Mammary epithelial cell (primary cell): Measurements from ENCODE around the gene DSC2.

ENCODE experiments used
- EZH2 ChIP-seq: IDR thresholded peaks from 2 replicates; pipeline ENCODE4 v1.6.1; 2012; ENCODE audit warnings: low read length, inconsistent platforms, borderline replicate concordance
- TF ChIP-seq, protein P1 (sequence below), 2 donors: IDR thresholded peaks in 1 of 2; conservative IDR thresholded peaks in 1 of 2; 2 replicates each; pipeline ENCODE4 v1.5.1; 2011 to 2012; ENCODE audit warnings: inconsistent platforms in 2 of 2, low read length in 2 of 2, mild to moderate bottlenecking in 2 of 2, control low read depth in 1 of 2, low read depth in 1 of 2; ENCODE audit not compliant: insufficient read depth in 1 of 2; ENCODE audit errors: extremely low read depth in 1 of 2

DNA sequence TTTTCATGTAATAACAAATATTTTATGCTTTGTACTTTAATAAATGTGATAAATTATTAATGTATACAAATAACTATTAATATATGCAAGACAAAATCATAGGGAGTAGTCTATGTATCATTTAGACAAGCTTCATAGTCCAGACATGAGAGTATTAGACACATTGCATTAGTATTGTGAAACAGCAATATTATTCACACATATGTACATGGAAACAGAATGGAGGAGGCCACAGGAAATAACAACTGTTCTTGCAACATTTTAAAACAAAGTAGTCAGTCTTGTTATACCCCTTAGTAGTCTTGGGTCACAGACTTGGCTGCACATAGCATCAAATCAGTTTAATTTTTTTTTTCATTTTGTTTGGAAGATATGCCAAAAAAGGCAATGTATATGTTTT lies 44.6 kb upstream of the DSC2 start:
- TF ChIP-seq, protein P1, sequence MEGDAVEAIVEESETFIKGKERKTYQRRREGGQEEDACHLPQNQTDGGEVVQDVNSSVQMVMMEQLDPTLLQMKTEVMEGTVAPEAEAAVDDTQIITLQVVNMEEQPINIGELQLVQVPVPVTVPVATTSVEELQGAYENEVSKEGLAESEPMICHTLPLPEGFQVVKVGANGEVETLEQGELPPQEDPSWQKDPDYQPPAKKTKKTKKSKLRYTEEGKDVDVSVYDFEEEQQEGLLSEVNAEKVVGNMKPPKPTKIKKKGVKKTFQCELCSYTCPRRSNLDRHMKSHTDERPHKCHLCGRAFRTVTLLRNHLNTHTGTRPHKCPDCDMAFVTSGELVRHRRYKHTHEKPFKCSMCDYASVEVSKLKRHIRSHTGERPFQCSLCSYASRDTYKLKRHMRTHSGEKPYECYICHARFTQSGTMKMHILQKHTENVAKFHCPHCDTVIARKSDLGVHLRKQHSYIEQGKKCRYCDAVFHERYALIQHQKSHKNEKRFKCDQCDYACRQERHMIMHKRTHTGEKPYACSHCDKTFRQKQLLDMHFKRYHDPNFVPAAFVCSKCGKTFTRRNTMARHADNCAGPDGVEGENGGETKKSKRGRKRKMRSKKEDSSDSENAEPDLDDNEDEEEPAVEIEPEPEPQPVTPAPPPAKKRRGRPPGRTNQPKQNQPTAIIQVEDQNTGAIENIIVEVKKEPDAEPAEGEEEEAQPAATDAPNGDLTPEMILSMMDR (conservative IDR thresholded peaks at IDR 0.05 in 1 of 2, IDR thresholded peaks at IDR 0.05 in 1 of 2; ENCODE audit: extremely low read depth in 1 of 2, insufficient read depth in 1 of 2, low read depth in 1 of 2, low read length in 2 of 2): no peak
- no peak for TF ChIP-seq EZH2
